Measurements from ENCODE around the gene LEP.

Gene LEP

GRCh38 chr7:128240696-128241386, at the start of gene LEP:
LEP (plus strand) TSS chr7:128241278; CDS start chr7:128252019, 10,741 bp downstream.
- in situ Hi-C loops (cut with MboI; ENCODE audit: low sequenced_read_pairs): no loop called here

DNA sequence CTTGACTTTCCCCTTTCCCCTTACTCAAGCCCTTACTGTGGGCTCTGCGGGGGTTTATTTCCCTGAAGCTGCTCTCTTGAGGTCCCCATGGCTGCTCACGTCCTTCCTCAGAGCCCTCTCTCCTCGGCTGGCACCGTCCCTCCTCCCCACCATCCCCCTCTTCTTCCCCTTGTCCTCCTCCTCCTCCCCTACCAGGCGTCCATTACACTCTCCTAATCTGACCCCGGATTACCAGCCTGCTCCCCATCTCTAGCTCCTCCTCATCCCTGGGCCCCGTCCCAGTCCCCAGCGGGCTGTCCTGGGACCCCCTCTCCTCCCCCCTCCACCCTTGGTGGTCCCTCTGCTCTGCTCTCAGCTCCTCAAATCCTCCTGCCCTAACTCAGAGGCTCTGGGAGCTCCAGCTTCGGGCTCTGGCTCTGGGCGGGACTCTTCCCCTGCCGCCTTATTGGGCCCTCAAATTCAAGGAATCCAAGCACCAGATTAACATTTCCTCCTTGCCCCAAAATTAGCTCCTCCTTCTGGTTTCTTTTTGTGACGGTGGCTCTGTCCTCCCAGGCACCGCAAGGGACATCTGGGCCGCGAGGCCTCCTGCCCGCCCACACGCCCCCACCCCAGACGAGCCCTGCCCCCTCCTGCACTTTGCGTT, 48.5 kb upstream of the LEP start:
- in situ Hi-C loops (cut with MboI; ENCODE audit: low sequenced_read_pairs): no loop called here

GRCh38 chr7:128194533-128195282, 46.4 kb upstream of the LEP start:
- in situ Hi-C loops (cut with MboI; ENCODE audit: low sequenced_read_pairs): no loop called here

DNA sequence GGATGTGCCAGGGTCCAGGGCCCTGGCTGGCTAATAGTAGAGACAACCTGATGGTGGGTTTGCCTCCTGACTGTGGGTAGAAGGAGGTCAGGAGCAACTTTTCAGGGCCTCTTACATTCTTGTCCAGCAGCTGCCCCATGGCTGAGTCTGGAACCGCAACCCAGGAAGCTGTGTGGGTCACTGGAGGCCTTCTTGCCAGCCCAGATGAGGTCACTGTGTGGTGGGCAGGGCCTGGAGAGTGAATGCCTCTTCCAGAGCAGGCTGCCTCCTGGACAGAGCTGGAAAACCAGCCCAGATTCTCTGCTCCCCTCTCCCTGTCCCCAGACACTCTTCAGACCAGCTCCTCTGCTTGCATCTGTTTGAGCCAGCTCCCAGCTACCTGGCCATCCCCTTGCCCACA, 43.5 kb upstream of the LEP start:
- in situ Hi-C loops (cut with MboI; ENCODE audit: low sequenced_read_pairs): no loop called here

- in situ Hi-C loops (cut with MboI; ENCODE audit: low sequenced_read_pairs): no loop called here
Measured at GRCh38 chr7:128197989-128198580, 43.0 kb upstream of the LEP start.

- in situ Hi-C loops (cut with MboI; ENCODE audit: low sequenced_read_pairs): loop anchor here (10.0 kb wide), 1 partner anchor 486 kb away; no protein-coding TSS in a partner anchor
Measured at GRCh38 chr7:128200376-128200775, 40.7 kb upstream of the LEP start.

DNA sequence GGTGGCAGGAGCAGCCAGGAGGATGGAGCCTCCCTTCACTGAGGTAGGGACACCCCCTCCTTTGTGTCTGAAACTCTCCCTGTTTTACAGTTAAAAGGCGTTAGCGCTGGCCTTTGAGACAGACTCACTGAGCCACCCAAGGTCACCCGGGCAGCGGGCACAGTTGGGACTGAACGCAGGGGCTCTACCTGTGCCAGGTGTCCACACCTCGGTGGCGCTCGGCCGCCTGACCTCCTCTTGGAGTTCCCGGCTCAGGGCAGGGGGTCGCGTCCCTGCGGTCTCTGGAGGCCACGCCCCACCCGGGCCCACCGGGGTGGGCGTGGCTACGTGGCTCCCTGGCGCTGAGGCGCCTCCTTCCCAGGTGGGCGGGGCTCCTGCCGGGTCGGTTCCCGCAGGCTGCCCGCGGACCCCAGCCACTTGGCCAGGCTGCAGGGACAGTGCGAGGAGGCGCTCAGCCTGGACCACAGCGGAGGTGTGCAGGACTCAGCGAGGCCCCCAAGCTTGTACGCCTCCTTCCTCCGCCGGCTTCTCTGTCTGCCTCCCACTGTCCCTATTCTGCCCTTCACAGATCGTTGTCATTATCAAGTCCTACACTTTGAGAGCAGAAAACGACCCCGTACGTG, 39.9 kb upstream of the LEP start:
- in situ Hi-C loops (cut with MboI; ENCODE audit: low sequenced_read_pairs): loop anchor here (10.0 kb wide), 1 partner anchor 486 kb away; no protein-coding TSS in a partner anchor

DNA sequence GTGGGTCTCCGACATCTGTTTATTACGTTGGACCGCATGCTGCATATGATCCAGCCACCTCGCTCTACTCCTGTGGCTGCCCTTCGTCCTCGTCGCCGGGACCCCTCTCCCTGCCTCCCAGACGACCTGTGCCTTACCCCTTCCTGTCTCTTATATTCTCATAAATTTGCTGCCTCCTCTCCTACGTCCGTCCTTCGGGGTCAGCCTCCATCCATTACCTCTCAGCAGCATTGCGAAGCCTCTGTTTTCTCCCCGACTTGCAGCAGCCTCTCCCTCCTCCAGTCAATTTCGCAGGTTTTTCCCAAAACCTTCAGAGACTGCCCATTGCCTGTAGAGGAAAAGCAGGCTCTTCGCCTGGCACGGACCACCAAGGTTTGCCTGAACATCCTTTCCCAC, 39.4 kb upstream of the LEP start:
- in situ Hi-C loops (cut with MboI; ENCODE audit: low sequenced_read_pairs): loop anchor here (10.0 kb wide), 1 partner anchor 487 kb away; no protein-coding TSS in a partner anchor

- in situ Hi-C loops (cut with MboI; ENCODE audit: low sequenced_read_pairs): loop anchor here (10.0 kb wide), 1 partner anchor 488 kb away; no protein-coding TSS in a partner anchor
Measured at GRCh38 chr7:128202287-128202957, 38.7 kb upstream of the LEP start.

DNA sequence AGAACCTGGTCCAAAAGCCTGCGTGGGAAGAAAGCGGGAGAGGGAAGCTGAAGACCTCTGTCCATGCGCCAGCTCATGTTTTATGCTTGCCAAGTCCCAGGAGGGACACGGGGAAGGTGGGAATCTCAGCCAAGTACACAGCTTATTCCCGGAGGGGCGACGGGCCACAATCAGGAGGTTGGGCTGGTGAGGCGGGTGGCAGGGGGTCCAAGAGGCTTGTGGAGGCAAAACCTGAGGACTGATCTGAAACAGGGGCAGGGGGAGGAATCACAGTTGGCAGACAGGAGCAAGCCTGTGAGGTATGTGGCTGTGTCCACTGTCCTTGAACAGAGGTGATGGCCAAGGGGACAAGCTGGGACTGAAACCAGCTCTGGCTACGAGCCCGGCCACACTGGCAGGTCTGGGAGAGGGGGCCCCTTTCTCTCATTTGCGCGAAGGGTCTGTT, 38.0 kb upstream of the LEP start:
- in situ Hi-C loops (cut with MboI; ENCODE audit: low sequenced_read_pairs): loop anchor here (10.0 kb wide), 1 partner anchor 488 kb away; no protein-coding TSS in a partner anchor

GRCh38 chr7:128203710-128204214, 37.3 kb upstream of the LEP start:
- in situ Hi-C loops (cut with MboI; ENCODE audit: low sequenced_read_pairs): loop anchor here (10.0 kb wide), 1 partner anchor 489 kb away; no protein-coding TSS in a partner anchor

DNA sequence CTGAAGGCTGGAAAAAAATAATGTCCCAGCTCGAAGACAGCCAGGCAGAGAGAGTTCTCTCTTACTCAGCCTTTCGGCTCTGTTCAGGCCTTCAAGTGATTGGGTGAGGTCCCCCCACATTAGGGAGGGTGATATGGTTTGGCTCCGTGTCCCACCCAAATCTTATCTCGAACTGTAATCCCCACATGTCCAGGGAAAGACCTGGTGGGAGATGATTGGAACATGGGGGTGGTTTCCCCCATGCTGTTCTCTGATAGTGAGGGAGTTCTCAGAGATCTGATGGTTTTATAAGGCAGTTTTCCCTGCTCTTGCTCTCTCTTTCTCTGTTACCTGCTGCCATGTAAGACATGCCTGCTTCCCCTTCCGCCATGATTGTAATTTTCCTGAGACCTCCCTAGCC, 36.6 kb upstream of the LEP start:
- in situ Hi-C loops (cut with MboI; ENCODE audit: low sequenced_read_pairs): loop anchor here (10.0 kb wide), 1 partner anchor 490 kb away; no protein-coding TSS in a partner anchor

- in situ Hi-C loops (cut with MboI; ENCODE audit: low sequenced_read_pairs): loop anchor here (10.0 kb wide), 1 partner anchor 490 kb away; no protein-coding TSS in a partner anchor
Measured at GRCh38 chr7:128205068-128205467, 36.0 kb upstream of the LEP start.

- in situ Hi-C loops (cut with MboI; ENCODE audit: low sequenced_read_pairs): loop anchor here (10.0 kb wide), 1 partner anchor 491 kb away; no protein-coding TSS in a partner anchor
Measured at GRCh38 chr7:128206017-128206746, 34.9 kb upstream of the LEP start.

DNA sequence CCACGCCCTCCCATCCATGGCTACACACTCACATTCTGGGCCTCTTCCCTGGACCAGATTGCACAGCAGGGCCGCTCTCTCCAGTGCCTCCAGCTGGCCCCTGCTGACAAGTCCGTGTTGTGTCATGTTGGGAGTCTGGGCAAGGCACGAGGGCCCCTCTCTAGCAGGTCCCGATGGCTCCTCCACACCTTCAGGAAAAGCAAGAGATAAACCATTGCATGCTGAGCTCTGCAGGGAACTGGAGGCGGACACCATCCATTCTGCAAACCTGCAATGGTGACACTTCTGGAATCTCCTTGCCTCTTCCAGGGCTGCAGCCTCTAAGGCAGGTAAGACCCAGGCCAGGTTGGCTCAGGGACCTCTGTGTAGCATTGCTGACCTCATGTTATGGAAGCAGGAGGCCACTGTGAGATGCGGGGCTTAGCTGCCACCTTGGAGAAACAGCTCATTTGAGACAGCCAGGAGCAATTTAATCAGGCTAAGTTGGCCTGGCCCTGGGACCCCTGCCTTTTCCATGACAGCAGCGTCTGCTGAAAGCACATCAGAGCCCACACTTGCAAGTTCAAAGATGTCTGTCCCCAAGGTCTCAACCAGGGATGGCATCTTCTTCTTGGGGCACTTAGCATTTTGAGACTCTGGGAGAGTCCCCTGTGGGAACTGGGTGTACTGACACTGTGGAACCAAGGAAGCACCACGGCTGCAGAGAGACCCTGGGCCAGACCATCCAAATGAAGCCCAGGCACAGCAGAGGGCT, 34.2 kb upstream of the LEP start:
- in situ Hi-C loops (cut with MboI; ENCODE audit: low sequenced_read_pairs): loop anchor here (10.0 kb wide), 1 partner anchor 492 kb away; no protein-coding TSS in a partner anchor

DNA sequence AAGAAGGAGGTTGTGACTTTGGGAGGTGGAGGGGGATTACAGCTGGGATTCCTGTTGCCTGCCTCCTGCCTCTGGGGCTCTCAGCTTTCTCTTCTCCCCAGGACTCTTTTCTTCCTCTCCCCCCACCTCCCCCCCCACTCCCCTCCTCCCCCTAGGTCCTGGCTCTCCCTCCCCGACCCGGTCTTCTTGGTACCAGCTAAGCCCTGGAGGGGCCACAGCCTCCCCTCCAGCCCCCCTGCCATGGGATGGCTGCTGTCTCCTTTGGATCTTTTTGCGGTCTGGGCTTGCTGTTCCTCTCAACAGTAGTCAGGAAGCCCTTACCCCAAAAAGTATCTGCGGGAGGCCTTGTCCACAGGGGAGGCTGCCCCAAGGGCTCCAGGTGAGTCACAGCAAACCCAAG, 33.5 kb upstream of the LEP start:
- in situ Hi-C loops (cut with MboI; ENCODE audit: low sequenced_read_pairs): loop anchor here (10.0 kb wide), 1 partner anchor 493 kb away; no protein-coding TSS in a partner anchor

- in situ Hi-C loops (cut with MboI; ENCODE audit: low sequenced_read_pairs): loop anchor here (10.0 kb wide), 1 partner anchor 495 kb away; no protein-coding TSS in a partner anchor
Measured at GRCh38 chr7:128209229-128210035, 31.6 kb upstream of the LEP start.

Measured in HL-60/S4 treated with retinoic acid at 250 ng/mL for 4 days and 3 days (cell line).